ENCODE results near the gene CRYBA1.
A peak's percentile ranks its signal among the peaks of the same experiment; 100 is the strongest.

The CRYBA1 gene

GRCh38 chr17:29278692-29279091, 32.0 kb downstream of the CRYBA1 start:
- no peak overlapping the region for H3K4me3 ChIP-seq
- peaks cover 6% of the 10 kb centered on the region for H3K4me1 ChIP-seq
- in situ Hi-C loops (cut with MboI; ENCODE audit: low sequenced_read_pairs) = no loop called here
- H3K9me3 ChIP-seq = no peaks in the 10 kb centered on the region
- H3K27me3 ChIP-seq (ENCODE audit: low read depth) = no peaks in the 10 kb centered on the region
- DNase-seq (ENCODE audit: low spot score in 2 of 2) = no peak
- H3K36me3 ChIP-seq (replicated peaks) = peaks cover 69% of the 10 kb centered on the region

- Histone ChIP-seq H3K9me3 (no peaks in the 10 kb centered on the region), H3K27me3 (ENCODE audit: low read depth) (no peaks in the 10 kb centered on the region), H3K4me3 (no peak overlapping the region), H3K36me3 (replicated peaks) (peaks cover 70% of the 10 kb centered on the region), H3K4me1 (peaks cover 13% of the 10 kb centered on the region)
- in situ Hi-C loops (cut with MboI; ENCODE audit: low sequenced_read_pairs) = no loop called here
- no peak for DNase-seq (ENCODE audit: low spot score in 2 of 2)
These were observed 32.9 kb downstream of the CRYBA1 start for GRCh38 chr17:29279397-29280070.

DNA sequence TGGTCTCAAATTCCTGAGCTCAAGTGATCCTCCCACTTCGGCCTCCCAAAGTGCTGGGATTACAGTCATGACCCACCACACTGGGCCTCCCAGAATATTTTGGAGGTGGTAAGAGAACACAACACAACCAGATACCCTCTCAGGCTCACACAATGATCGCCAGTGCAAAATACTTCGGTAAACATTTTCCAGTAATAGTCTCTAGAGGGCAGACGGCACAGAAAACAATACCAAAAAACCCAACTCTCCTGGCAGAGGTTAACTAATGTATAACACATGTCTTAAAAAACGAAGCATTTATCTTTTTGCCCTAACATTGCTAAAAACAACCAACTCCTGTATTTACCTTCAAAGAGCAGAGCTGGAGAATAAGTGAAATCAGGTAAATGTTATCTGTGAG, 36.8 kb downstream of the CRYBA1 start:
- Histone ChIP-seq H3K4me1 (peaks cover 11% of the 10 kb centered on the region), H3K36me3 (replicated peaks) (peaks cover 81% of the 10 kb centered on the region)

GRCh38 chr17:29283961-29284360, 37.3 kb downstream of the CRYBA1 start:
- H3K4me1 ChIP-seq = peaks cover 11% of the 10 kb centered on the region
- H3K36me3 ChIP-seq (replicated peaks) = peaks cover 80% of the 10 kb centered on the region
- H3K4me3 ChIP-seq = no peak overlapping the region
- in situ Hi-C loops (cut with MboI; ENCODE audit: low sequenced_read_pairs) = no loop called here
- no peaks in the 10 kb centered on the region for H3K9me3 ChIP-seq
- H3K27me3 ChIP-seq (ENCODE audit: low read depth) = no peaks in the 10 kb centered on the region
- peak in 1 of 2 experiments; percentile 36 for DNase-seq (ENCODE audit: low spot score in 2 of 2)

More for the DNA sequence above, 36.8 kb downstream of the CRYBA1 start:
- H3K27me3 ChIP-seq (ENCODE audit: low read depth) = no peaks in the 10 kb centered on the region
- in situ Hi-C loops (cut with MboI; ENCODE audit: low sequenced_read_pairs) = no loop called here
- no peaks in the 10 kb centered on the region for H3K9me3 ChIP-seq
- no peak overlapping the region for H3K4me3 ChIP-seq
- DNase-seq (ENCODE audit: low spot score in 2 of 2) = no peak

DNA sequence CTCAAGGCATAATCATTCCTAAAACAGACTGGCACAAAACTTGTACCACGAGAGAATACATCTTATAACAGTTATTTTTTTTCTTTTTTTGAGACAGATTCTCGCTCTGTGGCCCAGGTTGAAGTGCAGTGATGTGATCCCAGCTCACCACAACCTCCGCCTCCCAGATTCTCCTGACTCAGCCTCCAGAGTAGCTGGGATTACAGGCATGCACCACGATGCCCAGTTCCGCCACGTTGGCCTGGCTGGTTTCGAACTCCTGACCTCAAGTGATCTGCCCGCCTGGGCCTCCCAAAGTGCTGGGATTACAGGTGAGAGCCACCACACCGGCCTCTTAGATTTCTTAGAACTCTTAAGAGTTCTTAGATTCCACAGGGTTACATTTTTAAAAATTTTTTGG, 43.2 kb downstream of the CRYBA1 start:
- in situ Hi-C loops (cut with MboI; ENCODE audit: low sequenced_read_pairs) = no loop called here
- DNase-seq (ENCODE audit: low spot score in 2 of 2) = no peak
- Histone ChIP-seq H3K9me3 (no peaks in the 10 kb centered on the region), H3K36me3 (replicated peaks) (peaks cover 48% of the 10 kb centered on the region), H3K27me3 (ENCODE audit: low read depth) (no peaks in the 10 kb centered on the region), H3K4me3 (no peak overlapping the region), H3K4me1 (peaks cover 9% of the 10 kb centered on the region; the same call in 1 of the 2 replicates)

DNA sequence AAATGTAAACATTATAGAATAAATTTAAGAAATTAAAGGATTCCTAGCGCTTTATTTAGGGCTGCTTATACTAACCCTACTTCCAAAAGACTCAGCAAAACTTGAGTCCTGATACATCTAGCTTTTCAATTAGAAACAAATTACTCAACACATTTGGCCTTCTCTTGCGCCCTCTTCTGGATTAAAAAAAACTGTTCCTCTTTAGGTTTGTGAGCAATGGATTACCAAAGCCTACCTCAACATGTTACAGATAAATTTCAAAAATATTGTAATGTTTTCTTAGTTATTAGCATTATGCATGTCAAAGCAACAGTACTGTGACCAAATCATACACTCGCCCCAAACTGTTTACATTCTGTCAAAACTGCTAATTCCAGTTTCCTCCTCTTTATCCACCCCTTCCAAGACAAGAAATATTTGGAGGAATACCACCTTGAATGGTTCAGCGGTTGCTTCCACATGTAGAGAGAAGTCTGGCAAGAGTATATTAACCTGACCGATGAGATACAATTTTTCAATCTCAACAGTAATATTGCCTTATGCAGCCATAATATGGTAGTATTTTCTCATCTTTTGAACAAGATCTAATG, 44.6 kb downstream of the CRYBA1 start:
- in situ Hi-C loops (cut with MboI; ENCODE audit: low sequenced_read_pairs) = no loop called here
- DNase-seq (ENCODE audit: low spot score in 2 of 2) = peak; percentile 46 to 66

GRCh38 chr17:29292071-29292991, 45.7 kb downstream of the CRYBA1 start:
- DNase-seq (ENCODE audit: low spot score in 2 of 2) = peak; percentile 34 to 57
- Histone ChIP-seq H3K4me1 (peaks cover 12% of the 10 kb centered on the region; the same call in 1 of the 2 replicates), H3K36me3 (replicated peaks) (peaks cover 23% of the 10 kb centered on the region), H3K9me3 (no peaks in the 10 kb centered on the region), H3K27me3 (ENCODE audit: low read depth) (0 out of 2 replicates have a peak, but pooled peaks cover 2% of the 10 kb centered on the region), H3K4me3 (peak overlapping the region; percentile 87)
- in situ Hi-C loops (cut with MboI; ENCODE audit: low sequenced_read_pairs) = no loop called here

More for the DNA sequence above, 44.6 kb downstream of the CRYBA1 start:
- Histone ChIP-seq H3K27me3 (ENCODE audit: low read depth) (0 out of 2 replicates have a peak, but pooled peaks cover 2% of the 10 kb centered on the region), H3K4me3 (peak overlapping the region; percentile 48), H3K36me3 (replicated peaks) (peaks cover 34% of the 10 kb centered on the region), H3K9me3 (no peaks in the 10 kb centered on the region), H3K4me1 (peaks cover 12% of the 10 kb centered on the region; the same call in 1 of the 2 replicates)

DNA sequence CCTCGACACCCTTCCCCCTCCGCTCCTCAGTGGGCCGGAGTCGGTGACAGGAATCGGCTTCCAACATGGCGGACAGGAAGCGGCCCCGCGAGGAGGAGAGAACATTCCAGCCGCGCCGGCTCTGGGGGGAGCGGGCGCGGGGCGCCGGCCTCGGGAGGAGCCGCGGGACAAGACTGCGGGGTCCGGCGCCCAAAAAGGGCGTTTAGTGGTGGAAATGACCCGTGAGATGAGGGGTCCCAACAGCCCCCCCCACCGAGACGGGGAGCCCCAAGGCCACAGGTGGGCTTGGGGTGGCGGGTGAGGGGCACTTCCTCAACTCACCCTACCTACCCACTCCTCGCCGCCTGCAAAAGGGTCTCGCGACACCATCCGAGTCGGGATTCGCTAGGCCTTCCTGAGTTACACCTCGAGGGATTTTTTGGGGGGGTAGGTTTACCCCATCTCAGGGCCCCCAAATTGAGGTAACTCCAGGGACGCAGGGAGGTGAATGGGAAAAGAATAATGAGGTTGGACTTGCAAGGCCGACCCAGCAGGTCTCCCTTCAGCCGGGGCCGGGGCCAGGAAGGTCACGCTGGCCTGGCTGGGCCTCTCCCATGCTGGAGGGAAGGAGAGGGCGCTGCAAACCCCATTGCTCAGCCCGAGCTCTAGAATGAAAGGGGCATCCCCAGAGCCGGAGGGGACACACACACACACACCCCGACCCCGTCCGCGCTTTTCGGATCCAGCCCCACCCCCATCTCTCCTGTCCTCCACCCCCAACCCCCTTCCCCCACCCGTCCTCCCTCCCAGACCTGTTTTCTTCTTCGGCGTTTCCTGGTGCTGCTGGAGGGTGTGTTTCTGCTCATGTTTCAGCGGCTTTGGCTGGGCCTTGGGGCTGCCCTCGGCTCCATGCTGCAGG, 46.6 kb downstream of the CRYBA1 start:
- peak overlapping the region; percentile 87 for H3K4me3 ChIP-seq
- H3K4me1 ChIP-seq = peaks cover 12% of the 10 kb centered on the region; the same call in 1 of the 2 replicates
- peak; percentile 40 to 80 for DNase-seq (ENCODE audit: low spot score in 2 of 2)
- H3K36me3 ChIP-seq (replicated peaks) = peaks cover 14% of the 10 kb centered on the region
- no peaks in the 10 kb centered on the region for H3K9me3 ChIP-seq
- in situ Hi-C loops (cut with MboI; ENCODE audit: low sequenced_read_pairs) = no loop called here
- H3K27me3 ChIP-seq (ENCODE audit: low read depth) = 0 out of 2 replicates have a peak, but pooled peaks cover 2% of the 10 kb centered on the region

DNA sequence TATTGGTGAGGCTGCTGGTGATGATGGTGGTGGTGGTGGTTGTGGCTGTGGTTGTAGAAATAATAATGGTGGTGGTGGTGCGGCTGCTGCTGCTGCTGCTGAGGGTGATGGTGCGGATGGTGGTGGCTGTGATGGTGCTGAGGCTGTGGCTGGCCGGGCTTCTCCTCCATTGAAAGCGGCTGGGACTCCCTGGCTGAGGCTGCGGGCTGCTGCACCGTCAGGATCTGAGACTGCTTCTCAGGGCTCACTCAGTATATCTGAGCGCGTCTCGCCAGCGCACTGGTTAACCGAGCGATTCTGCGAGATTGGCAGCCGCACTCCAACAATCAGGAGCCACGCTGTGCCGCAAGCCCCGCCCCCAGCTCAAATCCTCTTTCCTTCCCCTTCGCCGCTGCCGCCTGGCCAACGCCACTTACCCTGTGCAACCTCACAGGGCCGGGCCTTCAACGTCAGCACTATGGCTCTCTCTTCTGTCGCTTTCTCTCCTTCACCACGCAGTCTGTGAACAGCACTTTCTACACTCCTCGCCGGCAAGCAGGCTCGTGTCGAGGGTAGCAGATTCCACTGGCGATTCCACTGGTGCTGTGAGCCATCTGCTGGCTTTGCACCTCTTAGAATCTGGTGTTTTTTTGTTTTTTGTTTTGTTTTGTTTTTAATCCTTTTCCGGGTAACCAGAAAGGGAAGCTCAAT, 47.4 kb downstream of the CRYBA1 start, which contains the start of gene NUFIP2:
Gene NUFIP2, minus strand, starts transcription at position 259 of the 690 bp plus-strand sequence. Its CDS starts 89 bp downstream, at position 170.
- peaks cover 12% of the 10 kb centered on the region; the same call in 1 of the 2 replicates for H3K4me1 ChIP-seq
- peaks cover 7% of the 10 kb centered on the region for H3K36me3 ChIP-seq (replicated peaks)
- H3K9me3 ChIP-seq = no peaks in the 10 kb centered on the region
- in situ Hi-C loops (cut with MboI; ENCODE audit: low sequenced_read_pairs) = no loop called here
- H3K4me3 ChIP-seq = peak within 1 kb of the TSS; percentile 87
- DNase-seq (ENCODE audit: low spot score in 2 of 2) = peak; percentile 97 to 99
- H3K27me3 ChIP-seq (ENCODE audit: low read depth) = 0 out of 2 replicates have a peak, but pooled peaks cover 2% of the 10 kb centered on the region

DNA sequence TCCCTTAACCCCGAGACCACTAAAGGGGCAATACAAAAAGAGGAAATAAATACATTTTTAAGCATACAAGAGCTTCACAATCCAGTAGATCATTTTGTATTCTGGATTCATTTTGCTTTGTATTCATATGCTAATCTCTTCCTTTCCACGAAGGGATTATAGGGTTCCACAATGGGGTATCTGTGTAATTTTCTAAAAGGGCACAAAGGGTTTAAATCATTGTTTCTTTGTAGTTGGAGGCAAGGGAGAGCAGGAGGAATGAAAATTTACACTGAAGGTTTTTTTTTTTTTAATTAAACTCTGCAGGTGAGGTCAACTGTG, 47.9 kb downstream of the CRYBA1 start:
- DNase-seq (ENCODE audit: low spot score in 2 of 2) = peak in 1 of 2 experiments; percentile 97
- in situ Hi-C loops (cut with MboI; ENCODE audit: low sequenced_read_pairs) = no loop called here
- peaks cover 7% of the 10 kb centered on the region for H3K36me3 ChIP-seq (replicated peaks)
- no peaks in the 10 kb centered on the region for H3K9me3 ChIP-seq
- H3K4me1 ChIP-seq = peaks cover 12% of the 10 kb centered on the region; the same call in 1 of the 2 replicates
- H3K4me3 ChIP-seq = peak overlapping the region; percentile 87
- 0 out of 2 replicates have a peak, but pooled peaks cover 2% of the 10 kb centered on the region for H3K27me3 ChIP-seq (ENCODE audit: low read depth)

- H3K4me1 ChIP-seq = peaks cover 12% of the 10 kb centered on the region; the same call in 1 of the 2 replicates
- DNase-seq (ENCODE audit: low spot score in 2 of 2) = no peak
- H3K27me3 ChIP-seq (ENCODE audit: low read depth) = 0 out of 2 replicates have a peak, but pooled peaks cover 2% of the 10 kb centered on the region
- in situ Hi-C loops (cut with MboI; ENCODE audit: low sequenced_read_pairs) = no loop called here
- no peaks in the 10 kb centered on the region for H3K36me3 ChIP-seq (replicated peaks)
- no peaks in the 10 kb centered on the region for H3K9me3 ChIP-seq
- H3K4me3 ChIP-seq = no peak overlapping the region
These were observed 48.8 kb downstream of the CRYBA1 start for GRCh38 chr17:29295420-29295819.

- H3K27me3 ChIP-seq (ENCODE audit: low read depth) = 0 out of 2 replicates have a peak, but pooled peaks cover 2% of the 10 kb centered on the region
- in situ Hi-C loops (cut with MboI; ENCODE audit: low sequenced_read_pairs) = no loop called here
- no peaks in the 10 kb centered on the region for H3K36me3 ChIP-seq (replicated peaks)
- no peaks in the 10 kb centered on the region for H3K9me3 ChIP-seq
- DNase-seq (ENCODE audit: low spot score in 2 of 2) = no peak
- H3K4me3 ChIP-seq = no peak overlapping the region
- H3K4me1 ChIP-seq = peaks cover 4% of the 10 kb centered on the region; the same call in 1 of the 2 replicates
These were observed 52.4 kb downstream of the CRYBA1 start for GRCh38 chr17:29299031-29299430.

All from HAP-1 (cell line).